Neural cell (in vitro differentiated cells): ENCODE data around the gene TP53AIP1. TPM values are rescaled to one million over a fixed set of nuclear protein-coding genes. Genes with fewer than 3 reads are reported as not detected.

Experiments
- H2AFZ ChIP-seq: fragments of 200-600, 300-800 bp; sonication (generic), shearing (Covaris generic); 2 replicates; pipeline ENCODE4 v1.6.0; 2014; ENCODE audit warnings: low read depth, mild to moderate bottlenecking, antibody characterized with exemption, low read length, moderate library complexity
- H3F3A ChIP-seq: fragments of 200-600 bp; shearing (Covaris generic); 2 replicates; pipeline ENCODE4 v1.6.1; 2016; ENCODE audit warnings: mild to moderate bottlenecking, moderate library complexity, mixed read lengths, antibody characterized with exemption, low read length; ENCODE audit not compliant: insufficient read depth, poor library complexity, severe bottlenecking
- H3K27ac ChIP-seq: fragments of 200-600, 300-800 bp; sonication (generic), shearing (Covaris generic); 2 replicates; pipeline ENCODE4 v1.5.1; 2014; ENCODE audit warnings: mild to moderate bottlenecking, low read length, moderate library complexity
- H3K27me3 ChIP-seq: fragments of 300-800, 200-600 bp; sonication (generic), shearing (Covaris generic); 2 replicates; pipeline ENCODE4 v1.6.0; 2014; ENCODE audit warnings: mild to moderate bottlenecking, low read depth, low read length, moderate library complexity; ENCODE audit not compliant: insufficient read depth
- H3K36me3 ChIP-seq: fragments of 300-800, 200-600 bp; sonication (generic), shearing (Covaris generic); 2 replicates; pipeline ENCODE4 v1.5.1; 2014; ENCODE audit warnings: mild to moderate bottlenecking, antibody characterized with exemption, low read length, moderate library complexity; ENCODE audit not compliant: insufficient read depth
- H3K4me2 ChIP-seq: fragments of 300-800, 200-600 bp; sonication (generic), shearing (Covaris generic); 2 replicates; pipeline ENCODE4 v1.6.0; 2014; ENCODE audit warnings: mild to moderate bottlenecking, low read length
- H3K4me3 ChIP-seq: fragments of 300-800, 200-600 bp; sonication (generic), shearing (Covaris generic); 2 replicates; pipeline ENCODE4 v1.5.1; 2014; ENCODE audit warnings: mild to moderate bottlenecking, low read length, moderate library complexity
- H3K79me2 ChIP-seq: fragments of 200-600 bp; shearing (Covaris generic); replicated peaks from 2 replicates; pipeline ENCODE4 v1.6.0; 2014; ENCODE audit warnings: mild to moderate bottlenecking, low read length, moderate library complexity; ENCODE audit not compliant: insufficient read depth
- H3K9ac ChIP-seq: fragments of 300-800, 200-600 bp; sonication (generic), shearing (Covaris generic); 2 replicates; pipeline ENCODE4 v1.6.1; 2016; ENCODE audit warnings: mild to moderate bottlenecking, low read length, mixed read lengths
- H3K9me2 ChIP-seq: fragments of 200-600 bp; shearing (Covaris generic); 2 replicates; pipeline ENCODE4 v1.6.1; 2016; ENCODE audit warnings: mild to moderate bottlenecking, low read length, mixed read lengths; ENCODE audit not compliant: insufficient read depth
- H3K9me3 ChIP-seq: fragments of 200-600, 300-800 bp; sonication (generic), shearing (Covaris generic); 2 replicates; pipeline ENCODE4 v1.6.1; 2016; ENCODE audit warnings: mild to moderate bottlenecking, mixed run types, low read length, moderate library complexity, mixed read lengths
- H4K20me1 ChIP-seq: fragments of 200-600 bp; shearing (Covaris generic); 2 replicates; pipeline ENCODE4 v1.6.1; 2016; ENCODE audit warnings: mild to moderate bottlenecking, mixed run types; ENCODE audit not compliant: insufficient read depth
- EP300 ChIP-seq: fragments of 450-650 bp; conservative IDR thresholded peaks from 2 replicates; pipeline ENCODE4 v1.6.1; 2014; ENCODE audit warnings: antibody characterized with exemption, mild to moderate bottlenecking, moderate library complexity; ENCODE audit not compliant: poor library complexity, severe bottlenecking
- EZH2 ChIP-seq: fragments of 200-600, 300-800 bp; shearing (Covaris generic), sonication (generic); IDR thresholded peaks from 2 replicates; pipeline ENCODE4 v1.6.1; 2014; ENCODE audit warnings: antibody characterized with exemption, low read length, borderline replicate concordance, mild to moderate bottlenecking; ENCODE audit not compliant: insufficient read depth, poor library complexity, severe bottlenecking
- MXI1 ChIP-seq: fragments of 450-650 bp; conservative IDR thresholded peaks from 2 replicates; pipeline ENCODE4 v1.6.1; 2014; ENCODE audit warnings: antibody characterized with exemption, mild to moderate bottlenecking; ENCODE audit not compliant: poor library complexity, severe bottlenecking
- POLR2AphosphoS5 ChIP-seq: IDR thresholded peaks from 2 replicates; pipeline ENCODE4 v1.6.1; 2012
- RAD21 ChIP-seq: fragments of 450-650 bp; conservative IDR thresholded peaks from 2 replicates; pipeline ENCODE4 v1.6.1; 2014; ENCODE audit warnings: antibody characterized with exemption, mild to moderate bottlenecking, moderate library complexity
- REST ChIP-seq: IDR thresholded peaks from 2 replicates; pipeline ENCODE4 v1.6.1; 2012; ENCODE audit warnings: borderline replicate concordance
- SMC3 ChIP-seq: fragments of 450-650 bp; conservative IDR thresholded peaks from 2 replicates; pipeline ENCODE4 v1.6.1; 2014; ENCODE audit warnings: antibody characterized with exemption, mild to moderate bottlenecking, moderate library complexity; ENCODE audit not compliant: poor library complexity
- TAF1 ChIP-seq: IDR thresholded peaks from 2 replicates; pipeline ENCODE4 v1.6.1; 2012; ENCODE audit warnings: low read depth
- polyA plus RNA-seq: library from polyadenylated mRNA; depleted of rRNA; stranded (reverse); fragments of >200 nt; gene quantifications from 2 replicates; pipeline ENCODE4 v1.2.3, GENCODE V29; 2014
- TF ChIP-seq, protein P1 (sequence below): fragments of 450-650 bp; IDR thresholded peaks from 2 replicates; pipeline ENCODE4 v1.5.1; 2014; ENCODE audit warnings: antibody characterized with exemption, mild to moderate bottlenecking, moderate library complexity; ENCODE audit not compliant: poor library complexity, severe bottlenecking

The TP53AIP1 gene
- polyA plus RNA-seq, 1 donor from 2014 or later: 0.68 TPM

GRCh38 chr11:128928400-128928799 lies 14.3 kb downstream of the TP53AIP1 start:
- Histone ChIP-seq H3K9me3 (no peaks in the 10 kb centered on the region), H3F3A (peaks cover 7% of the 10 kb centered on the region), H3K9ac (peak overlapping the region; percentile 36), H3K36me3 (no peaks in the 10 kb centered on the region), H2AFZ (no peak overlapping the region), H3K4me2 (peak overlapping the region; percentile 9), H3K27me3 (no peaks in the 10 kb centered on the region), H4K20me1 (no peaks in the 10 kb centered on the region), H3K27ac (peak overlapping the region; percentile 76), H3K4me3 (peak overlapping the region; percentile 30), H3K79me2 (no peaks in the 10 kb centered on the region), H3K9me2 (no peaks in the 10 kb centered on the region)
- TF ChIP-seq POLR2AphosphoS5 (no peak), MXI1 (peak; percentile 3)

DNA sequence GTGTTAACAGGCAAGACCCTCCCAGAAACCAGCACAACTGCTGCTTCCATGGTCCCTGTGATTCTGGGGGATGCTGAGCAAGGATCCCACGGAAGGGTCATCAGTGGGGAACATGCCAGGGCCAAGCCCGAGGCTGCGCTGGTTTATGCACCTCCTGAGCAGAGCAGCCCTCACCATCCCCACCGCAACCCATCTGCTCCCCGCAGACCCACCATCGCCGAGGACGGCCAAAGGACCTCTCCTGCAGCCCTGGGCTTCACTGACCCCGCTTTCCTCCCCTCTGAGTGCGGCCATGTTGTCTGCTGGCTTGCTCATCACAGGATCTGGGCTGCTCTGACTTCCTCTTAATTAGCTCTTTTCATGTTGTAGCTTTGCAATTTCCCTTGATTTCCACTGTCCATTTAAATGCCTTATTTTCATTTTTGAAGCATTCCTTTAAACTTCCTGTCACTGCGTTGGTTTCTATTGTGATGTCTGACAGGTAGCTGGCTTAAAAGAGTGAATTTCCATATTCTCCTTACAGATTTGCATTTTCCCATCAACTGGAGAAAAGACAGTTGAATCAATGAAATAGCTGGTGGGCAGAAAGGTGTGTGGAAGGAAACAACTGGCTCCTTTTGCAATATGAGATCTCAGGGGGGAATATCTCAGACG lies 14.9 kb downstream of the TP53AIP1 start:
- Histone ChIP-seq H3K27ac (peak overlapping the region; percentile 76), H3F3A (peaks cover 7% of the 10 kb centered on the region), H3K4me2 (peak overlapping the region; percentile 9), H3K79me2 (no peaks in the 10 kb centered on the region), H3K9me3 (no peaks in the 10 kb centered on the region), H3K9me2 (no peaks in the 10 kb centered on the region), H3K4me3 (peak overlapping the region; percentile 30), H3K27me3 (no peaks in the 10 kb centered on the region), H4K20me1 (no peaks in the 10 kb centered on the region), H3K36me3 (no peaks in the 10 kb centered on the region), H3K9ac (peak overlapping the region; percentile 49), H2AFZ (no peak overlapping the region)
- TF ChIP-seq SMC3 (no peak), MXI1 (peak; percentile 12), EP300 (peak; percentile 81), POLR2AphosphoS5 (peak; percentile 35), REST (peak; percentile 68)
- TF ChIP-seq, protein P1, sequence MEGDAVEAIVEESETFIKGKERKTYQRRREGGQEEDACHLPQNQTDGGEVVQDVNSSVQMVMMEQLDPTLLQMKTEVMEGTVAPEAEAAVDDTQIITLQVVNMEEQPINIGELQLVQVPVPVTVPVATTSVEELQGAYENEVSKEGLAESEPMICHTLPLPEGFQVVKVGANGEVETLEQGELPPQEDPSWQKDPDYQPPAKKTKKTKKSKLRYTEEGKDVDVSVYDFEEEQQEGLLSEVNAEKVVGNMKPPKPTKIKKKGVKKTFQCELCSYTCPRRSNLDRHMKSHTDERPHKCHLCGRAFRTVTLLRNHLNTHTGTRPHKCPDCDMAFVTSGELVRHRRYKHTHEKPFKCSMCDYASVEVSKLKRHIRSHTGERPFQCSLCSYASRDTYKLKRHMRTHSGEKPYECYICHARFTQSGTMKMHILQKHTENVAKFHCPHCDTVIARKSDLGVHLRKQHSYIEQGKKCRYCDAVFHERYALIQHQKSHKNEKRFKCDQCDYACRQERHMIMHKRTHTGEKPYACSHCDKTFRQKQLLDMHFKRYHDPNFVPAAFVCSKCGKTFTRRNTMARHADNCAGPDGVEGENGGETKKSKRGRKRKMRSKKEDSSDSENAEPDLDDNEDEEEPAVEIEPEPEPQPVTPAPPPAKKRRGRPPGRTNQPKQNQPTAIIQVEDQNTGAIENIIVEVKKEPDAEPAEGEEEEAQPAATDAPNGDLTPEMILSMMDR: no peak

GRCh38 chr11:128927108-128927461 lies 15.6 kb downstream of the TP53AIP1 start:
- Histone ChIP-seq H3K4me2 (no peak overlapping the region), H3K27me3 (no peaks in the 10 kb centered on the region), H4K20me1 (no peaks in the 10 kb centered on the region), H3K9ac (peak overlapping the region; percentile 49), H3K79me2 (no peaks in the 10 kb centered on the region), H3K36me3 (no peaks in the 10 kb centered on the region), H3K4me3 (no peak overlapping the region), H2AFZ (no peak overlapping the region), H3F3A (peaks cover 7% of the 10 kb centered on the region), H3K9me2 (no peaks in the 10 kb centered on the region), H3K9me3 (no peaks in the 10 kb centered on the region), H3K27ac (peak overlapping the region; percentile 76)
- TF ChIP-seq TAF1 (no peak), EP300 (no peak), POLR2AphosphoS5 (no peak), RAD21 (no peak), REST (no peak), SMC3 (no peak), EZH2 (no peak)
- TF ChIP-seq, protein P1: no peak
